Gastrocnemius medialis (tissue), 4 donors: ENCODE results near the gene ORMDL2. TPM values are rescaled to one million over a fixed set of nuclear protein-coding genes. Genes with fewer than 3 reads are reported as not detected.

ENCODE experiments used
- ATAC-seq, 2 donors: fragments of 150-250 bp; one replicate each; pipeline ENCODE4 v1.9.1; 2016
- DNase-seq, 2 donors: peaks; one replicate each; pipeline ENCODE4 v3.0.0-alpha.2; 2019
- H3K27ac ChIP-seq, 4 donors: fragments of 200-600 bp; sonication (generic); 1 replicate in 1 of 4; 2 replicates in 3 of 4; pipeline ENCODE4 v1.5.1; 2016 to 2018; ENCODE audit warnings: mild to moderate bottlenecking in 2 of 4, moderate library complexity in 1 of 4
- H3K27me3 ChIP-seq, 3 donors: fragments of 200-600 bp; sonication (generic) in 2 of 3; 1 replicate in 1 of 3; 2 replicates in 2 of 3; pipeline versions ENCODE4 v1.5.1 to v1.6.0; 2016 to 2019; ENCODE audit warnings: mild to moderate bottlenecking in 1 of 3, moderate library complexity in 1 of 3
- H3K36me3 ChIP-seq, 2 donors: fragments of 200-600 bp; sonication (generic) in 1 of 2; one replicate each; pipeline ENCODE4 v1.5.1; 2017 to 2018
- H3K4me1 ChIP-seq, 2 donors: fragments of 200-600 bp; sonication (generic) in 1 of 2; one replicate each; pipeline ENCODE4 v1.5.1; 2016 to 2017; ENCODE audit warnings: mild to moderate bottlenecking in 2 of 2
- H3K4me3 ChIP-seq, 4 donors: fragments of 200-600 bp; sonication (generic) in 3 of 4; 1 replicate in 1 of 4; 2 replicates in 3 of 4; pipeline ENCODE4 v1.5.1; 2016 to 2019; ENCODE audit warnings: mild to moderate bottlenecking in 2 of 4
- H3K9me3 ChIP-seq, 3 donors: fragments of 200-600 bp; sonication (generic) in 2 of 3; 1 replicate in 1 of 3; 2 replicates in 2 of 3; pipeline ENCODE4 v1.5.1; 2016 to 2019
- CTCF ChIP-seq, 5 experiments: fragments of 450-650 bp in 3 of 5; fragments of 200-600 bp in 2 of 5; sonication (generic) in 2 of 5; IDR thresholded peaks in 4 of 5; conservative IDR thresholded peaks in 1 of 5; 1 replicate in 4 of 5; 2 replicates in 1 of 5; pipeline ENCODE4 v1.5.1; 2016 to 2019; ENCODE audit warnings: antibody characterized with exemption in 5 of 5, mild to moderate bottlenecking in 3 of 5, moderate library complexity in 3 of 5
- POLR2A ChIP-seq, 2 donors: fragments of 450-650 bp; IDR thresholded peaks; one replicate each; pipeline ENCODE4 v1.6.1; 2017; ENCODE audit warnings: antibody characterized with exemption in 2 of 2, mild to moderate bottlenecking in 2 of 2, moderate library complexity in 2 of 2
- in situ Hi-C, 4 donors: fragments of 200-750 bp; cut with MboI; loops; one replicate each; pipeline versions ENCODE4 v1.15.0 to v1.8.0; 2017; ENCODE audit warnings: low sequenced_read_pairs in 4 of 4
- intact Hi-C: fragments of 100-400 bp; cut with DNase I; formaldehyde crosslinking; loops from one replicate; pipeline ENCODE4 v1.15.1; 2023; ENCODE audit warnings: low total_unique reads
- total RNA-seq, 4 donors: library from RNA; depleted of rRNA; stranded (reverse); fragments of >200 nt; gene quantifications; one replicate each; pipeline versions ENCODE4 v1.1.0 to v1.2.3, GENCODE V29; 2016

Gene ORMDL2
- total RNA-seq, 4 donors from 2014 or later, result 6.6 to 23.1 (median 12.1) TPM

DNA sequence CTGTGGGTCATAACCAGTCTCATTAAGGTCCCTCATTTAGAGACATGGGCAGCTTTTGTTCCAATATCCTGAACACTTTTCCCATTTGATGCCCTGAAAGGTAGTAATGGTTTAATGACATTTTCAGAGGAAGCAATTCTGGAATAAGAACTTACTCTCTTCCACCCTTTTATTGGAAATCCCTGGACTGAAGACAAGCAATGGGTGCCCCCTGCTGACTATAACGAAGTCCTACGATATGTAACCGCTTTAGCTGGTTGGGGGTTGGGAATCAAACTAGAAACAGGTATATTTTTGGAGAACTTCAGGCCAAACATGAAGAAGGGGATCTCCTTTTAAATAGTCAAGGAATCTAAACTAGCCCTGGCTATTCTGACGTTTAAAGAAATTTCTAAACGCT is 20.8 kb upstream of the ORMDL2 start:
- in situ Hi-C loops, result no loop called here

DNA sequence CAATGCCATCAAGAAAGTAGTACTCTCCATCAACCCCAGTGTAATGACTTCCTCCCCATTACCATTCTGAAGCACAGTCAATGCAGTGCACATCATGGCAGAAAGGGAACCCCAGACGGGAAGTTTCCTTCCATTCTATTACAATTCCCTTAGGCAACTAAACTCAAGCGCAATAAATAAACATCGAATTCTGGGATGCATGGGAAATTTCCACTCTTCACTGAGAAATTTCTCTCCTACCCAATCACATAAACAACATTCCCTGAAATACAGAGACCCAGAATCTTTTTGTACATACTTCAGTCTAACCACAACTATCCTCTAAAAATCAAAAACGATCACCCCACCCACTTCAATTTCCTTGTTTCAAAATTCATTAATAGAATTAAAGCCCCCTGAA is 20.3 kb upstream of the ORMDL2 start:
- intact Hi-C loops, result loop anchor here (2.0 kb wide), 1 partner anchor 59 kb away; no protein-coding TSS in a partner anchor
- TF ChIP-seq POLR2A (IDR thresholded peaks at IDR 0.05), result no peak
- no peak for TF ChIP-seq CTCF (IDR thresholded peaks at IDR 0.05 in 4 of 5, conservative IDR thresholded peaks at IDR 0.05 in 1 of 5)
- no peak overlapping the region for H3K4me3 ChIP-seq
- in situ Hi-C loops, result no loop called here
- H3K9me3 ChIP-seq, result no peaks in the 10 kb centered on the region
- DNase-seq (no peak), ATAC-seq (no peak)
- H3K27ac ChIP-seq, result no peak overlapping the region
- no peaks in the 10 kb centered on the region for H3K27me3 ChIP-seq
- no peaks in the 10 kb centered on the region for H3K4me1 ChIP-seq
- H3K36me3 ChIP-seq, result peaks cover 0 to 76% of the 10 kb centered on the region in 2 donors

More for the DNA sequence above, 20.8 kb upstream of the ORMDL2 start:
- Histone ChIP-seq H3K27ac (no peak overlapping the region), H3K9me3 (no peaks in the 10 kb centered on the region), H3K4me3 (no peak overlapping the region), H3K27me3 (no peaks in the 10 kb centered on the region), H3K4me1 (no peaks in the 10 kb centered on the region), H3K36me3 (peaks cover 0 to 74% of the 10 kb centered on the region in 2 donors)
- TF ChIP-seq CTCF (IDR thresholded peaks at IDR 0.05 in 4 of 5, conservative IDR thresholded peaks at IDR 0.05 in 1 of 5) (peak in 4 of 5 experiments; percentile 6 to 38 (median 22)), POLR2A (IDR thresholded peaks at IDR 0.05) (no peak)
- ATAC-seq (no peak), DNase-seq (no peak)
- intact Hi-C loops, result loop anchor here (2.0 kb wide), 1 partner anchor 58 kb away; no protein-coding TSS in a partner anchor

DNA sequence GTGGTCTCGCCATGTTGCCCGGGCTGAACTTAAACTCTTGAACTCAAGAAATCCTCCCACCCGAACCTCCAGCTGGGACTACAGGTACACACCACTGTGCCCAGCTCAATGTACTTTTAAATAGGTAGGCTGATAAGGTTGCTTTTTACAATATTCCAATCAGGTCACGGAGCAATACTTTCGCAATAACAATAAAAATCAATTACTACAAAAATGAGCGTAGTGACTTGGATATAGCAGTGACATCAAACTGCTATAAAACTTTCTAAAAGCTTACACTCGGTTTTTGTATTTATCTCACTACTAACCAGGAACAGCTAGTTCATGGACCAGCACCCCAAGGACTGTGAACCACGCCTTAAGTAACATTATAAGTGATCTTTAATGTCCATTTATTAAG is 10.9 kb upstream of the ORMDL2 start:
- DNase-seq (no peak), ATAC-seq (no peak)
- in situ Hi-C loops, result loop anchor here in 2 of 4 donors (25.0 kb wide), 2 partner anchors 130 to 145 kb away; partner anchors contain the start of genes DGKA (in 1 of the 2) and PYM1 (in 1 of the 2)
- H3K27me3 ChIP-seq, result no peaks in the 10 kb centered on the region
- H3K4me3 ChIP-seq, result no peak overlapping the region
- H3K4me1 ChIP-seq, result peaks cover 0 to 6% of the 10 kb centered on the region in 2 donors
- peaks cover 0 to 22% of the 10 kb centered on the region in 2 donors for H3K36me3 ChIP-seq
- TF ChIP-seq CTCF (IDR thresholded peaks at IDR 0.05 in 4 of 5, conservative IDR thresholded peaks at IDR 0.05 in 1 of 5) (no peak), POLR2A (IDR thresholded peaks at IDR 0.05) (no peak)
- intact Hi-C loops, result no loop called here
- H3K27ac ChIP-seq, result no peak overlapping the region
- H3K9me3 ChIP-seq, result no peaks in the 10 kb centered on the region

DNA sequence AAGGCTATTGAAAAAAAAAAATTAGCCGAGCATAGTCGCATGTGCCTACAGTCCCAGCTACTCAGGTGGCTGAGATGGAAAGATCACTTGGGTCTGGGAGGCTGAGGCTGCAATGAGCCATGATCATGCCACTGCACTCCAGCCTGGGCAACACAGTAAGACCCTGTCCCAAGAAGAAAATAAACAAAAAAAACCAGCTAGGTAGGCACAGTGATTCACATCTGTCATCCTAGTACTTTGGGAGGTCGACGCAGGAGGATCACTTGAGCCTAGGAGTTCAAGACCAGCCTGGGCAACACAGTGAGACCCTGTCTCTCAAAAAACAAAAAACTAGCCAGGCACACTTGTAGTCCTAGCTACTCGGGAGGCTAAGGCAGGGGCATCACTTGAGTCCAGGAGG is 8.6 kb upstream of the ORMDL2 start:
- intact Hi-C loops (no loop called here), in situ Hi-C loops (loop anchor here in 2 of 4 donors (25.0 kb wide), 2 partner anchors 128 to 147 kb away; partner anchors contain the start of genes DGKA (in 1 of the 2) and PYM1 (in 1 of the 2))
- Histone ChIP-seq H3K27ac (no peak overlapping the region), H3K27me3 (no peaks in the 10 kb centered on the region), H3K9me3 (no peaks in the 10 kb centered on the region), H3K4me1 (peaks cover 7 to 11% of the 10 kb centered on the region in 2 donors), H3K36me3 (peaks cover 0 to 9% of the 10 kb centered on the region in 2 donors), H3K4me3 (no peak overlapping the region)
- DNase-seq (no peak), ATAC-seq (no peak)
- TF ChIP-seq POLR2A (IDR thresholded peaks at IDR 0.05), result no peak
- TF ChIP-seq CTCF (IDR thresholded peaks at IDR 0.05 in 4 of 5, conservative IDR thresholded peaks at IDR 0.05 in 1 of 5), result no peak
